Esophagus squamous epithelium (tissue), 5 donors: ENCODE measurements around the gene ABHD10. TPM values are rescaled to one million over a fixed set of nuclear protein-coding genes. Genes with fewer than 3 reads are reported as not detected.
A peak's percentile ranks its signal among the peaks of the same experiment; 100 is the strongest.

ENCODE experiments used
- DNase-seq: peaks from one replicate; lab custom pipeline; 2025; lab: John Stamatoyannopoulos, UW
- H3K27ac ChIP-seq, 4 donors: fragments of 200-600 bp; sonication (generic); one replicate each; pipeline ENCODE4 v1.5.1; 2016 to 2019; ENCODE audit warnings: mild to moderate bottlenecking in 1 of 4
- H3K27me3 ChIP-seq, 4 donors: fragments of 200-600 bp; sonication (generic); 1 replicate in 3 of 4; 2 replicates in 1 of 4; pipeline versions ENCODE4 v1.5.1 to v1.6.0; 2017 to 2021; ENCODE audit warnings: antibody characterized with exemption in 1 of 4
- H3K36me3 ChIP-seq, 3 donors: fragments of 200-600 bp; sonication (generic); one replicate each; pipeline ENCODE4 v1.5.1; 2016 to 2019
- H3K4me1 ChIP-seq, 3 donors: fragments of 200-600 bp; sonication (generic); one replicate each; pipeline ENCODE4 v1.5.1; 2017 to 2019
- H3K4me3 ChIP-seq, 4 donors: fragments of 200-600 bp; sonication (generic); 1 replicate in 3 of 4; 2 replicates in 1 of 4; pipeline ENCODE4 v1.5.1; 2016 to 2019; ENCODE audit warnings: mild to moderate bottlenecking in 2 of 4, moderate library complexity in 1 of 4
- H3K9me3 ChIP-seq, 3 donors: fragments of 200-600 bp; sonication (generic); one replicate each; pipeline ENCODE4 v1.5.1; 2016 to 2019
- POLR2A ChIP-seq, 4 donors: fragments of 450-650 bp; IDR thresholded peaks; one replicate each; pipeline ENCODE4 v1.6.1; 2017; ENCODE audit warnings: antibody characterized with exemption in 4 of 4, mild to moderate bottlenecking in 4 of 4, moderate library complexity in 3 of 4
- WGBS, 2 donors: methylation state at CpG; one replicate each; pipeline ENCODE4 v1.1.5; 2018; 5-methylcytosine and 5-hydroxymethylcytosine counted together
- intact Hi-C: fragments of 100-400 bp; cut with DNase I; formaldehyde crosslinking; loops from one replicate; pipeline ENCODE4 v1.15.0; 2022
- total RNA-seq, 4 donors: library from RNA; depleted of rRNA; stranded (reverse); fragments of >200 nt; gene quantifications; one replicate each; pipeline ENCODE4 v1.1.0, GENCODE V29; 2016
- TF ChIP-seq, protein P1 (sequence below), 6 experiments: fragments of 450-650 bp in 4 of 6; fragments of 200-600 bp in 2 of 6; sonication (generic) in 2 of 6; IDR thresholded peaks; one replicate each; pipeline ENCODE4 v1.5.1; 2016 to 2019; ENCODE audit warnings: antibody characterized with exemption in 6 of 6, mild to moderate bottlenecking in 4 of 6, moderate library complexity in 4 of 6
- donor health status: DM: yes; HTN: yes; CAD: no.

ABHD10 gene
- total RNA-seq, 4 donors from 2014 or later = 10.2 to 22.5 (median 13.1) TPM

DNA sequence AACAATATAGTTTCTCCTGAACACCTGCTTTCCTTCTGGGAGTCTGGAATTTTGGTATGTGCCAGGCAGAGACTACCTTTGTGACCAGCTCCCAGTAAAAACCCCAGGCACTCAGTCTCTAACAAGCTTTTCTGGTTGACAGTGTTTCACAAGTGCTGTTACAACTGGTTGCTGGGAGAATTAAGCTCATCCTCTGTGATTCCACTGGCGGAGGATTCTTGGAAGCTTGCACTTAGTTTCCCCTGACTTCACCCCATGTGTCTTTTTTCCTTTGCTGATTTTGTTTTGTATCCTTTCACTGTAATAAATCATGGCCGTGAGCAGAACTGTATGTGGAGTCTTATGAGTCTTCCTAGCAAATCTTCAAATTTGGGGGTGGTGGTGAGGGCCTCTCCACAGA is 14.2 kb downstream of the ABHD10 start:
- no peak overlapping the region for H3K4me3 ChIP-seq
- no peak overlapping the region for H3K27ac ChIP-seq
- H3K4me1 ChIP-seq = no peaks in the 10 kb centered on the region
- peaks cover 0 to 1% (median 0%) of the 10 kb centered on the region in 4 donors for H3K27me3 ChIP-seq
- 54 to 84% methylated on average over 2 of the region's 2 CpGs for WGBS, 2 donors
- TF ChIP-seq, protein P1, sequence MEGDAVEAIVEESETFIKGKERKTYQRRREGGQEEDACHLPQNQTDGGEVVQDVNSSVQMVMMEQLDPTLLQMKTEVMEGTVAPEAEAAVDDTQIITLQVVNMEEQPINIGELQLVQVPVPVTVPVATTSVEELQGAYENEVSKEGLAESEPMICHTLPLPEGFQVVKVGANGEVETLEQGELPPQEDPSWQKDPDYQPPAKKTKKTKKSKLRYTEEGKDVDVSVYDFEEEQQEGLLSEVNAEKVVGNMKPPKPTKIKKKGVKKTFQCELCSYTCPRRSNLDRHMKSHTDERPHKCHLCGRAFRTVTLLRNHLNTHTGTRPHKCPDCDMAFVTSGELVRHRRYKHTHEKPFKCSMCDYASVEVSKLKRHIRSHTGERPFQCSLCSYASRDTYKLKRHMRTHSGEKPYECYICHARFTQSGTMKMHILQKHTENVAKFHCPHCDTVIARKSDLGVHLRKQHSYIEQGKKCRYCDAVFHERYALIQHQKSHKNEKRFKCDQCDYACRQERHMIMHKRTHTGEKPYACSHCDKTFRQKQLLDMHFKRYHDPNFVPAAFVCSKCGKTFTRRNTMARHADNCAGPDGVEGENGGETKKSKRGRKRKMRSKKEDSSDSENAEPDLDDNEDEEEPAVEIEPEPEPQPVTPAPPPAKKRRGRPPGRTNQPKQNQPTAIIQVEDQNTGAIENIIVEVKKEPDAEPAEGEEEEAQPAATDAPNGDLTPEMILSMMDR (IDR thresholded peaks at IDR 0.05) = no peak
- TF ChIP-seq POLR2A (IDR thresholded peaks at IDR 0.05) = no peak
- peaks cover 0 to 33% (median 6%) of the 10 kb centered on the region in 3 donors for H3K36me3 ChIP-seq
- intact Hi-C loops = no loop called here
- no peak for DNase-seq
- no peaks in the 10 kb centered on the region for H3K9me3 ChIP-seq

DNA sequence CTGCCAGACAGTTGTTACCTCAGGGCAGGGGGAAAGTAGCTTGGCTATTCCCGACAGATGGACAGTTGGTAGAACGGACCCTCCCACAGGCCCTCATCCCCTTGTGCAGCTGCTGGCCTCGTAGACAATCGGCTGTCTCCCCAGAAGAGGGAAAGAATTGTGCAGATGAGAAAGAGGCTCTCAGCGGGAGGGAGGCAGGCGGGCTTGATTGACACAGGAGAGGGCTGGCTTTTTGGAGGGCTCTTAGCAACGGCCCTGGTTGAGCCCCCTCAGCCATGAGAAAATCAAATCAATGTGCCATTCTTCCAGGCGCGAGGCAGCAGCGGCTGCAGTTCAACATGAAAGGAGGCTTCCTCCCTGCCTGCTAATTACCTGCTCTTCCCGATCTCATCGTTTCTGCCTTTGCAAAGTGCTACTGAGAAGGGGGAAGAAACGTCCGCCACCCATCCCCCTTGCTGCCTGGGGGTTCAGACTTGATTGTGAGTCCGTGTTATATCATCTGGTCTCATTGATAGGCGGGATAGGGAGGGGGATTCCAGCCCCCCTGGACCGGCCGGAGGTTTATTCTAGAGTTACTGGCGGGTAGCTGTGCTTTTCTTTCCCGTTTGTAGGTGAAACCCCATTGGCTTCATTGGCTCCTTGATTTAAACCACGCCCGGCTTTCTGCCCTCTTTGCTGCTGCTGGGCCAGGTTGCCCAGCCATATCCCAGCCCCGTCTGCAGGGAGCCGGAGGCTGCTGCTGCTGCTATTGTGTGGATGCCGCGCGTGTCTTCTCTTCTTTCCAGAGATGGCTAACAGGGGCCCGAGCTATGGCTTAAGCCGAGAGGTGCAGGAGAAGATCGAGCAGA is 20.0 kb downstream of the ABHD10 start, which contains the start of gene TAGLN3:
TAGLN3 (plus strand) TSS at position 287 of the 848 bp plus-strand sequence; CDS start at position 788, 501 bp downstream.
- Histone ChIP-seq H3K27me3 (peaks cover 0 to 39% (median 0%) of the 10 kb centered on the region in 4 donors), H3K4me3 (peak within 1 kb of the TSS; percentile 13 to 61 (median 41)), H3K27ac (no peak within 1 kb of the TSS), H3K9me3 (no peaks in the 10 kb centered on the region), H3K4me1 (peaks cover 6 to 20% (median 10%) of the 10 kb centered on the region in 3 donors), H3K36me3 (peaks cover 0 to under 1% (median 0%) of the 10 kb centered on the region in 3 donors)
- intact Hi-C loops = no loop called here
- 5 to 9% methylated on average over 22 of the region's 30 CpGs for WGBS, 2 donors
- no peak for DNase-seq
- TF ChIP-seq, protein P1 (IDR thresholded peaks at IDR 0.05) = no peak
- no peak for TF ChIP-seq POLR2A (IDR thresholded peaks at IDR 0.05)

DNA sequence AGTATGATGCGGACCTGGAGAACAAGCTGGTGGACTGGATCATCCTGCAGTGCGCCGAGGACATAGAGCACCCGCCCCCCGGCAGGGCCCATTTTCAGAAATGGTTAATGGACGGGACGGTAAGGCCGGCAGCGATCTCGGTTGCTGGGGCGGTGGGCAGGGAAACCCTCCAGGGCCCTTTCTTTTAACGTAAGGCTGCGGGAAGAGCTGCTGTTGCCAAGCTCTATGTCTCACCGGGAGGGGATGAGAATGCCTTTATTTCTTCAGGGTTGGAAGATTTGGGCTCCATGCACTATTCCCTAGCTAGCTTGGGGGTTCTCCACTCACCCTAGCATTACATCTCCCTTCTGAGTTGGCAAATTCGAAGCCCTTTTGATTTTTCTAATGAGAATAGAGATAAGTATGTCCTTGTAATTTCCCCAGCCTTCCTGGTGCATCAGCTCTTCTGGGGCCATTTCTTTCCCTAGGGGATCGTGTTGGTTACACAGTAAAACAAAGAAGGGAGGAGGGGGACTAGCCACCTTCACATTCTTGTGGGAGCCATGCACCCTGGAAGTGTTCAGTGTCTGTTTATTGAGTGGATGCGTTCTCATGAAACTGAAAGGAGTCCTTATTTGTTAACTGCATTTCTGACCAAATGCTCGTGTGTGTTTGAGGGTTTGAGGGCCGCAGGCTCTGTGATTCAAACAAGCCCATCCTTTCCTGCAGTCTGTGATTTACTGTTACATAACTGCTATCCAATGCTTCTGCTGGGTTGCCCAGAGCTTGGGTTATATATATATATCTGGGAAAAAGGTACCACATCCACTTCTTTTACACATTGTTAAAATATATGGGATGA is 20.9 kb downstream of the ABHD10 start:
- peak overlapping the region; percentile 13 to 61 (median 41) for H3K4me3 ChIP-seq
- no peaks in the 10 kb centered on the region for H3K36me3 ChIP-seq
- H3K4me1 ChIP-seq = peaks cover 6 to 23% (median 10%) of the 10 kb centered on the region in 3 donors
- intact Hi-C loops = no loop called here
- no peaks in the 10 kb centered on the region for H3K9me3 ChIP-seq
- no peak for TF ChIP-seq POLR2A (IDR thresholded peaks at IDR 0.05)
- no peak overlapping the region for H3K27ac ChIP-seq
- WGBS, 2 donors = 35 to 52% methylated on average over 9 to 15 of the region's 19 CpGs
- no peak for DNase-seq
- peaks cover 0 to 39% (median 0%) of the 10 kb centered on the region in 4 donors for H3K27me3 ChIP-seq

DNA sequence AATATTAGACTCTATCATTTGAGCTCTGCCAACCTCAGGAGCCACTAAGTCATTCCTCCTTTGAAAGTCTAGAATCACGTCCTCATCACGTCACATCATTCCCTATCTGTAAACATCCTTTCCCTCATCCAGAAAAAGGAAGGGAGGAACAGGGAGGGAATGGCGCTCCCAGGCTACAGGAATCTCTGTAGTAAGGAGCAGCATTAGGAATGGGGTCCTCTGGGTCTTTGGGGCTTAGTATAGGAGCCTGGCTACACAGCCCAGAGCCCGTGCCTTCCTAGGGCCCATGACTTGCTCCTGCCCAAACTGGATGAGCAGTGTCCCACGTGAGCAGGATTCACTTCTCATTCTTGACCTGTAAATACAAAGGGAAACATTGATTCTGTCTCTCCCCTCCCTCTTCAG is 21.5 kb downstream of the ABHD10 start:
- H3K4me3 ChIP-seq = no peak overlapping the region
- 88 to 97% methylated on average over 3 to 5 of the region's 5 CpGs for WGBS, 2 donors
- H3K27me3 ChIP-seq = peaks cover 0 to 39% (median 0%) of the 10 kb centered on the region in 4 donors
- H3K4me1 ChIP-seq = peaks cover 6 to 23% (median 10%) of the 10 kb centered on the region in 3 donors
- TF ChIP-seq, protein P1 (IDR thresholded peaks at IDR 0.05) = no peak
- TF ChIP-seq POLR2A (IDR thresholded peaks at IDR 0.05) = no peak
- DNase-seq = no peak
- H3K27ac ChIP-seq = no peak overlapping the region
- intact Hi-C loops = no loop called here
- H3K36me3 ChIP-seq = no peaks in the 10 kb centered on the region
- no peaks in the 10 kb centered on the region for H3K9me3 ChIP-seq

DNA sequence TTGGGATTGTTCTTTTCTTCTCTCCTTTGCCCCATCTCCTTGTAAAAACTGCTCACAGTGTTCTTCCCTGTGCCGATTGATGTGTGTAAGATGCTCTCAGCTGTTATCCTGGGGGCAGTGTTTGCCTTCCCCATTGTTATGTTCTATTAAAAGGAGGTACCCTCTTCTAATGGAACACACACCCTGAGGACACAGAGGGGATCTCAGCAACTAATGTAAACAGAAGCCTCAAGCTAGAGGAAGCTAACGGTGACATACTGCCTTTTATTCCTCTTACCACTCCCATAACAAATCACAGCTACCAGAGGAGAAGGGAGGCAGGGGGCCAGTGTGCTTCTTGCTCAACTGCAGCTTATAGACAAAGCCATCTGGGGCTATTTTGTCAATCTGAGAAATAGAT is 22.1 kb downstream of the ABHD10 start:
- H3K4me3 ChIP-seq = no peak overlapping the region
- H3K27ac ChIP-seq = no peak overlapping the region
- intact Hi-C loops = no loop called here
- H3K27me3 ChIP-seq = peaks cover 0 to 39% (median 0%) of the 10 kb centered on the region in 4 donors
- H3K9me3 ChIP-seq = no peaks in the 10 kb centered on the region
- peaks cover 6 to 23% (median 10%) of the 10 kb centered on the region in 3 donors for H3K4me1 ChIP-seq
- no peak for DNase-seq
- TF ChIP-seq, protein P1 (IDR thresholded peaks at IDR 0.05) = no peak
- no peak for TF ChIP-seq POLR2A (IDR thresholded peaks at IDR 0.05)
- no peaks in the 10 kb centered on the region for H3K36me3 ChIP-seq
- 75 to 80% methylated on average over 1 to 2 of the region's 2 CpGs for WGBS, 2 donors
